B cell (primary cell): ENCODE measurements around the gene OR8S1.

Experiments
- EZH2 ChIP-seq: IDR thresholded peaks from 2 replicates; pipeline ENCODE4 v1.6.1; 2012; ENCODE audit warnings: borderline replicate concordance, low read depth, mild to moderate bottlenecking, moderate library complexity, low read length; ENCODE audit not compliant: insufficient read depth, poor library complexity, severe bottlenecking
- TF ChIP-seq, protein P1 (sequence below): fragments of 200-600 bp; IDR thresholded peaks from one replicate; pipeline ENCODE4 v1.8.0; 2022; ENCODE audit warnings: antibody characterized with exemption, mild to moderate bottlenecking

DNA sequence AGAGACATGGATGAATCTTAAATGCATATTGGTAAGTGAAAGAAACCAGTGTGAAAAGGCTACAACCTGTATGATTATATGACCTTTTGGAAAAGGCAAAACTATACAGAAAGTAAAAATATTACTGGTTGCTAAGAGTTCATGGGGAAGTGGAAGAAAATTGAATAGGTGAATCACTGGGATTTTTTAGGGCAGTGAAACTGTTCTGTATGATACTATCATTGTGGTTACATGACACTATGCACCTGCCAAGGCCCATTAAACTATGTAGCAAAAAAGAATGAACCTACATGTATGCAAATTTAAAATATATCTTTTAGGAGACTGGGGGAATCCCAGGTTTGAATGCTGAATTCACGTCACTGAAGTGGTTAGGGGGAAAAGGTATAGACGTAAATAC, 12.6 kb upstream of the OR8S1 start:
- TF ChIP-seq, protein P1, sequence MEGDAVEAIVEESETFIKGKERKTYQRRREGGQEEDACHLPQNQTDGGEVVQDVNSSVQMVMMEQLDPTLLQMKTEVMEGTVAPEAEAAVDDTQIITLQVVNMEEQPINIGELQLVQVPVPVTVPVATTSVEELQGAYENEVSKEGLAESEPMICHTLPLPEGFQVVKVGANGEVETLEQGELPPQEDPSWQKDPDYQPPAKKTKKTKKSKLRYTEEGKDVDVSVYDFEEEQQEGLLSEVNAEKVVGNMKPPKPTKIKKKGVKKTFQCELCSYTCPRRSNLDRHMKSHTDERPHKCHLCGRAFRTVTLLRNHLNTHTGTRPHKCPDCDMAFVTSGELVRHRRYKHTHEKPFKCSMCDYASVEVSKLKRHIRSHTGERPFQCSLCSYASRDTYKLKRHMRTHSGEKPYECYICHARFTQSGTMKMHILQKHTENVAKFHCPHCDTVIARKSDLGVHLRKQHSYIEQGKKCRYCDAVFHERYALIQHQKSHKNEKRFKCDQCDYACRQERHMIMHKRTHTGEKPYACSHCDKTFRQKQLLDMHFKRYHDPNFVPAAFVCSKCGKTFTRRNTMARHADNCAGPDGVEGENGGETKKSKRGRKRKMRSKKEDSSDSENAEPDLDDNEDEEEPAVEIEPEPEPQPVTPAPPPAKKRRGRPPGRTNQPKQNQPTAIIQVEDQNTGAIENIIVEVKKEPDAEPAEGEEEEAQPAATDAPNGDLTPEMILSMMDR = no peak
- TF ChIP-seq EZH2 = no peak
